H1 (cell line): ENCODE results near the gene KRTAP5-8. TPM values are rescaled to one million over a fixed set of nuclear protein-coding genes. Genes with fewer than 3 reads are reported as not detected.

ENCODE experiments used
- CTCF ChIA-PET: fragments of 300-600 bp; sonication (Branson Sonifier 250); formaldehyde crosslinking; loops from one replicate; lab custom pipeline; 2021; ENCODE audit not compliant: partially characterized antibody; lab: Charles Lee
- POLR2A ChIA-PET: fragments of 300-600 bp; sonication (Branson Sonifier 250); formaldehyde crosslinking; loops from one replicate; lab custom pipeline; 2021; ENCODE audit warnings: inconsistent platforms; ENCODE audit not compliant: partially characterized antibody; lab: Charles Lee
- DNase-seq, 2 experiments: peaks; one replicate each; pipeline versions ENCODE4 v3.0.0 to v3.0.0-alpha.2; 2010 to 2022; ENCODE audit warnings: low spot score in 2 of 2, low read depth in 1 of 2, mixed read lengths in 1 of 2
- FAIRE-seq: peaks from 2 replicates; lab custom pipeline; 2011; peaks lifted over from hg19 to GRCh38; lab: Jason Lieb, UNC
- H2AFZ ChIP-seq: 2 replicates; pipeline ENCODE4 v1.8.1; 2012; ENCODE audit warnings: low read length, inconsistent platforms
- H2AK5ac ChIP-seq: 2 replicates; pipeline ENCODE4 v1.6.1; 2013; ENCODE audit warnings: low read depth, low read length
- H2BK120ac ChIP-seq: replicated peaks from 2 replicates; pipeline ENCODE3; 2013; ENCODE audit warnings: low read depth, low read length, inconsistent platforms
- H2BK12ac ChIP-seq: 2 replicates; pipeline ENCODE4 v1.6.1; 2013; ENCODE audit warnings: low read depth, low read length
- H2BK15ac ChIP-seq: 2 replicates; pipeline ENCODE4 v1.6.1; 2013; ENCODE audit warnings: low read length
- H2BK20ac ChIP-seq: 2 replicates; pipeline ENCODE4 v1.6.1; 2013; ENCODE audit warnings: low read length
- H2BK5ac ChIP-seq: 2 replicates; pipeline ENCODE4 v1.6.1; 2013; ENCODE audit warnings: low read depth, low read length
- H3K14ac ChIP-seq: 2 replicates; pipeline ENCODE4 v1.6.1; 2013; ENCODE audit warnings: inconsistent platforms; ENCODE audit not compliant: insufficient read length
- H3K18ac ChIP-seq: 2 replicates; pipeline ENCODE4 v1.6.1; 2013; ENCODE audit warnings: low read length; ENCODE audit errors: extremely low read depth
- H3K23ac ChIP-seq: 2 replicates; pipeline ENCODE4 v1.6.1; 2013; ENCODE audit warnings: inconsistent platforms; ENCODE audit not compliant: insufficient read length
- H3K23me2 ChIP-seq: 2 replicates; pipeline ENCODE4 v1.6.1; 2013; ENCODE audit warnings: low read depth, low read length
- H3K27ac ChIP-seq: 2 replicates; pipeline ENCODE4 v1.6.1; 2011; ENCODE audit warnings: low read depth, low read length, inconsistent platforms
- H3K27me3 ChIP-seq, 4 experiments: replicated peaks in 1 of 4; 1 replicate in 1 of 4; 2 replicates in 3 of 4; pipeline versions ENCODE4 v1.6.1 to v1.8.1; 2011 to 2013; ENCODE audit warnings: low read length in 3 of 4, mild to moderate bottlenecking in 3 of 4, inconsistent platforms in 2 of 4, mixed read lengths in 2 of 4, moderate library complexity in 1 of 4; ENCODE audit not compliant: control insufficient read depth in 3 of 4, insufficient read depth in 3 of 4; ENCODE audit errors: extremely low read depth in 1 of 4
- H3K36me3 ChIP-seq, 4 experiments: 2 replicates each; pipeline versions ENCODE4 v1.6.1 to v1.8.1; 2011 to 2013; ENCODE audit warnings: mild to moderate bottlenecking in 4 of 4, low read length in 3 of 4, moderate library complexity in 2 of 4, control low read depth in 1 of 4, inconsistent platforms in 1 of 4; ENCODE audit not compliant: insufficient read depth in 4 of 4, control insufficient read depth in 2 of 4
- H3K4ac ChIP-seq: replicated peaks from 2 replicates; pipeline ENCODE3; 2013; ENCODE audit warnings: low read length, low read depth, mixed read lengths, inconsistent platforms; ENCODE audit not compliant: insufficient read length
- H3K4me1 ChIP-seq, 4 experiments: replicated peaks in 1 of 4; 1 replicate in 1 of 4; 2 replicates in 3 of 4; pipeline versions ENCODE4 v1.6.1 to v1.8.1; 2011 to 2013; ENCODE audit warnings: low read length in 3 of 4, inconsistent platforms in 2 of 4, mixed read lengths in 1 of 4; ENCODE audit not compliant: insufficient read depth in 4 of 4, control insufficient read depth in 3 of 4
- H3K4me2 ChIP-seq, 2 experiments: 2 replicates each; pipeline versions ENCODE4 v1.6.1 to v1.8.1; 2011 to 2013; ENCODE audit warnings: low read depth in 2 of 2, low read length in 2 of 2, control low read depth in 1 of 2, inconsistent platforms in 1 of 2, mild to moderate bottlenecking in 1 of 2; ENCODE audit not compliant: insufficient read depth in 1 of 2
- H3K4me3 ChIP-seq, 4 experiments: fragments of 200-600, 300-600 bp in 1 of 4; sonication (generic), shearing (Covaris generic), sonication (Bioruptor Twin) in 1 of 4; 2 replicates each; pipeline versions ENCODE4 v1.5.1 to v1.8.1; 2011 to 2016; ENCODE audit warnings: low read length in 4 of 4, low read depth in 3 of 4, control low read depth in 2 of 4, inconsistent platforms in 2 of 4, mild to moderate bottlenecking in 2 of 4, mixed read lengths in 1 of 4, moderate library complexity in 1 of 4; ENCODE audit not compliant: insufficient read depth in 2 of 4; ENCODE audit errors: extremely low read depth in 1 of 4
- H3K56ac ChIP-seq: replicated peaks from 2 replicates; pipeline ENCODE3; 2013; ENCODE audit warnings: low read depth, mild to moderate bottlenecking, mixed read lengths, low read length, inconsistent platforms; ENCODE audit not compliant: insufficient read length
- H3K79me1 ChIP-seq: 2 replicates; pipeline ENCODE4 v1.6.1; 2013; ENCODE audit warnings: low read depth, low read length, control low read depth
- H3K79me2 ChIP-seq, 2 experiments: 2 replicates each; pipeline versions ENCODE4 v1.6.1 to v1.8.1; 2012 to 2013; ENCODE audit warnings: low read length in 2 of 2, mild to moderate bottlenecking in 2 of 2, inconsistent platforms in 1 of 2; ENCODE audit not compliant: insufficient read depth in 2 of 2, control insufficient read depth in 1 of 2
- H3K9ac ChIP-seq, 4 experiments: replicated peaks in 1 of 4; 1 replicate in 1 of 4; 2 replicates in 3 of 4; pipeline versions ENCODE4 v1.6.1 to v1.8.1; 2011 to 2013; ENCODE audit warnings: low read depth in 3 of 4, low read length in 3 of 4, control low read depth in 2 of 4, mild to moderate bottlenecking in 2 of 4, moderate library complexity in 2 of 4, inconsistent platforms in 1 of 4; ENCODE audit errors: extremely low read depth in 1 of 4
- H3K9me3 ChIP-seq, 2 experiments: 2 replicates each; pipeline versions ENCODE4 v1.6.1 to v1.8.1; 2012 to 2013; ENCODE audit warnings: mild to moderate bottlenecking in 2 of 2, moderate library complexity in 2 of 2, control low read depth in 1 of 2, inconsistent platforms in 1 of 2, low read depth in 1 of 2, low read length in 1 of 2, mixed read lengths in 1 of 2; ENCODE audit not compliant: insufficient read depth in 2 of 2
- H4K20me1 ChIP-seq, 2 experiments: replicated peaks in 1 of 2; 2 replicates each; pipeline versions ENCODE3 to v1.8.1; 2011 to 2013; ENCODE audit warnings: inconsistent platforms in 2 of 2, low read length in 2 of 2, mild to moderate bottlenecking in 1 of 2; ENCODE audit not compliant: insufficient read depth in 2 of 2, control insufficient read depth in 1 of 2
- H4K5ac ChIP-seq: 2 replicates; pipeline ENCODE4 v1.6.1; 2013; ENCODE audit warnings: low read length, low read depth, mixed read lengths, inconsistent platforms; ENCODE audit not compliant: insufficient read length
- H4K8ac ChIP-seq: 2 replicates; pipeline ENCODE4 v1.8.0; 2013; ENCODE audit warnings: mild to moderate bottlenecking, moderate library complexity, low read length, inconsistent platforms; ENCODE audit not compliant: insufficient read depth; ENCODE audit errors: extremely low read depth
- H4K91ac ChIP-seq: replicated peaks from 2 replicates; pipeline ENCODE3; 2013; ENCODE audit warnings: low read length, mixed read lengths, inconsistent platforms; ENCODE audit not compliant: insufficient read length
- EGR1 ChIP-seq: IDR thresholded peaks from 2 replicates; pipeline ENCODE4 v1.6.1; 2011; ENCODE audit warnings: low read depth, low read length, borderline replicate concordance
- JUN ChIP-seq: IDR thresholded peaks from 2 replicates; pipeline ENCODE4 v1.6.1; 2011; ENCODE audit warnings: low read depth, mild to moderate bottlenecking, improper control_type of control experiment, low read length
- JUND ChIP-seq: IDR thresholded peaks from 2 replicates; pipeline ENCODE4 v1.6.1; 2011; ENCODE audit warnings: mild to moderate bottlenecking, improper control_type of control experiment, low read length
- RAD21 ChIP-seq, 2 experiments: IDR thresholded peaks in 1 of 2; conservative IDR thresholded peaks in 1 of 2; 2 replicates each; pipeline ENCODE4 v1.6.1; 2011; ENCODE audit warnings: low read depth in 2 of 2, low read length in 2 of 2, improper control_type of control experiment in 1 of 2, inconsistent platforms in 1 of 2, mild to moderate bottlenecking in 1 of 2, moderate library complexity in 1 of 2
- SIX5 ChIP-seq: IDR thresholded peaks from 2 replicates; pipeline ENCODE4 v1.6.1; 2011; ENCODE audit warnings: mild to moderate bottlenecking, low read depth, low read length
- SP2 ChIP-seq: IDR thresholded peaks from 2 replicates; pipeline ENCODE4 v1.6.1; 2012; ENCODE audit warnings: mild to moderate bottlenecking, low read length, inconsistent platforms
- SRF ChIP-seq: IDR thresholded peaks from 2 replicates; pipeline ENCODE4 v1.6.1; 2011; ENCODE audit warnings: mild to moderate bottlenecking, low read depth, low read length, moderate library complexity
- TAF7 ChIP-seq: optimal IDR thresholded peaks from 2 replicates; pipeline ENCODE3; 2011; ENCODE audit warnings: low read depth, mild to moderate bottlenecking, inconsistent platforms, low read length, moderate library complexity, borderline replicate concordance
- USF2 ChIP-seq: IDR thresholded peaks from 2 replicates; pipeline ENCODE4 v1.6.1; 2011; ENCODE audit warnings: low read length, improper control_type of control experiment
- YY1 ChIP-seq: IDR thresholded peaks from 2 replicates; pipeline ENCODE4 v1.6.1; 2011; ENCODE audit warnings: low read depth, mild to moderate bottlenecking, low read length
- WGBS, 2 experiments: shearing (Covaris generic) in 1 of 2; methylation state at CpG; one replicate each; pipeline versions ENCODE4 v1.1.6 to v1.1.7; 2013 to 2015; ENCODE audit warnings: low lambda C conversion rate in 2 of 2, mixed read lengths in 2 of 2, inconsistent platforms in 1 of 2, low coverage in 1 of 2, missing lambda C conversion rate in 1 of 2; ENCODE audit not compliant: insufficient replicate concordance in 2 of 2, insufficient coverage in 1 of 2, insufficient read length in 1 of 2; ENCODE audit errors: extremely low coverage in 1 of 2, missing lambda C conversion rate in 1 of 2; 5-methylcytosine and 5-hydroxymethylcytosine counted together
- polyA plus RNA-seq, 7 experiments: library from polyadenylated mRNA; depleted of rRNA in 3 of 7; stranded (reverse) in 5 of 7; unstranded in 2 of 7; fragments of >200 nt in 5 of 7; fragments of 200-250 nt in 2 of 7; gene quantifications; 1 replicate in 5 of 7; 2 replicates in 1 of 7; 4 replicates in 1 of 7; pipeline versions ENCODE4 v1.2.1 to v1.2.3, GENCODE V29; 2011 to 2013; ENCODE audit warnings: missing spikeins in 2 of 7, mixed read lengths in 2 of 7
- total RNA-seq: library from RNA; stranded (reverse); fragmentation: NEBNext Ultra II Directional; extraction: Animal tissue kit (Norgen Biotek cat#: 25700); gene quantifications from 2 replicates; pipeline ENCODE4 v1.2.1, GENCODE V29; 2021

KRTAP5-8 gene
- total and polyA plus RNA-seq, 2 of the 8 experiments (the other 6 are each of a cell fraction or from before 2014, with no cell fraction given), result not detected

- no peaks in the 10 kb centered on the region for H3K79me2 ChIP-seq
- peaks cover 0 to 2% (median 0%) of the 10 kb centered on the region in 4 experiments; a peak in 1 of 7 replicates for H3K27me3 ChIP-seq
- no peak overlapping the region for H3K4me2 ChIP-seq
- no peaks in the 10 kb centered on the region for H4K20me1 ChIP-seq
- no peak overlapping the region for H3K14ac ChIP-seq
- H2BK15ac ChIP-seq, result no peak overlapping the region
- H3K23me2 ChIP-seq, result no peaks in the 10 kb centered on the region
- DNase-seq (peak in 1 of 2 experiments; percentile 41), FAIRE-seq (no peak)
- 94% methylated on average over 31 of the region's 55 CpGs; no CpG with 5 or more reads in 1 of the 2 experiments for WGBS, 2 experiments
- no peak overlapping the region for H3K27ac ChIP-seq
- no peak overlapping the region for H2BK5ac ChIP-seq
- H4K8ac ChIP-seq, result no peak overlapping the region
- H3K56ac ChIP-seq, result no peak overlapping the region
- H3K4me1 ChIP-seq, result no peaks in the 10 kb centered on the region
- no peak overlapping the region for H3K4me3 ChIP-seq
- H3K23ac ChIP-seq, result no peak overlapping the region
- H4K91ac ChIP-seq, result no peak overlapping the region
- H3K36me3 ChIP-seq, result no peaks in the 10 kb centered on the region
- no peak overlapping the region for H2AK5ac ChIP-seq
- H3K18ac ChIP-seq, result no peak overlapping the region
- H3K79me1 ChIP-seq, result no peaks in the 10 kb centered on the region
- CTCF ChIA-PET, result interaction anchor here (1.4 kb wide), 1 partner anchor 12 kb away, joined by 3 read pairs; no protein-coding TSS in a partner anchor
- H3K9me3 ChIP-seq, result no peaks in the 10 kb centered on the region
- no peak overlapping the region for H3K4ac ChIP-seq
- no peak overlapping the region for H2BK20ac ChIP-seq
- no peak overlapping the region for H2BK120ac ChIP-seq
- no peak overlapping the region for H3K9ac ChIP-seq
- H2AFZ ChIP-seq, result no peak overlapping the region
- no peak overlapping the region for H4K5ac ChIP-seq
- no peak overlapping the region for H2BK12ac ChIP-seq
- POLR2A ChIA-PET, result interaction anchor here (1.1 kb wide), 1 partner anchor 12 kb away, joined by 3 read pairs; no protein-coding TSS in a partner anchor
- no peak for TF ChIP-seq TAF7
- TF ChIP-seq SRF, result no peak
- TF ChIP-seq USF2, result no peak
- no peak for TF ChIP-seq JUND
- TF ChIP-seq YY1, result no peak
- no peak for TF ChIP-seq SP2
- no peak for TF ChIP-seq SIX5
- TF ChIP-seq EGR1, result no peak
- no peak for TF ChIP-seq RAD21 (IDR thresholded peaks at IDR 0.05 in 1 of 2, conservative IDR thresholded peaks at IDR 0.05 in 1 of 2; ENCODE audit: low read depth in 2 of 2, low read length in 2 of 2)
- TF ChIP-seq JUN, result no peak
These were observed 19.0 kb upstream of the KRTAP5-8 start for GRCh38 chr11:71518506-71519471.
